H1 (cell line): ENCODE data around the gene RNF175. TPM values are rescaled to one million over a fixed set of nuclear protein-coding genes. Genes with fewer than 3 reads are reported as not detected.
A peak's percentile ranks its signal among the peaks of the same experiment; 100 is the strongest.

Experiments
- CTCF ChIA-PET: fragments of 300-600 bp; sonication (Branson Sonifier 250); formaldehyde crosslinking; loops from one replicate; lab custom pipeline; 2021; ENCODE audit not compliant: partially characterized antibody; lab: Charles Lee
- POLR2A ChIA-PET: fragments of 300-600 bp; sonication (Branson Sonifier 250); formaldehyde crosslinking; loops from one replicate; lab custom pipeline; 2021; ENCODE audit warnings: inconsistent platforms; ENCODE audit not compliant: partially characterized antibody; lab: Charles Lee
- DNase-seq, 2 experiments: peaks; one replicate each; pipeline versions ENCODE4 v3.0.0 to v3.0.0-alpha.2; 2010 to 2022; ENCODE audit warnings: low spot score in 2 of 2, low read depth in 1 of 2, mixed read lengths in 1 of 2
- FAIRE-seq: peaks from 2 replicates; lab custom pipeline; 2011; peaks lifted over from hg19 to GRCh38; lab: Jason Lieb, UNC
- H2AFZ ChIP-seq: 2 replicates; pipeline ENCODE4 v1.8.1; 2012; ENCODE audit warnings: low read length, inconsistent platforms
- H2AK5ac ChIP-seq: 2 replicates; pipeline ENCODE4 v1.6.1; 2013; ENCODE audit warnings: low read depth, low read length
- H2BK120ac ChIP-seq: replicated peaks from 2 replicates; pipeline ENCODE3; 2013; ENCODE audit warnings: low read depth, low read length, inconsistent platforms
- H2BK12ac ChIP-seq: 2 replicates; pipeline ENCODE4 v1.6.1; 2013; ENCODE audit warnings: low read depth, low read length
- H2BK15ac ChIP-seq: 2 replicates; pipeline ENCODE4 v1.6.1; 2013; ENCODE audit warnings: low read length
- H2BK20ac ChIP-seq: 2 replicates; pipeline ENCODE4 v1.6.1; 2013; ENCODE audit warnings: low read length
- H2BK5ac ChIP-seq: 2 replicates; pipeline ENCODE4 v1.6.1; 2013; ENCODE audit warnings: low read depth, low read length
- H3K14ac ChIP-seq: 2 replicates; pipeline ENCODE4 v1.6.1; 2013; ENCODE audit warnings: inconsistent platforms; ENCODE audit not compliant: insufficient read length
- H3K18ac ChIP-seq: 2 replicates; pipeline ENCODE4 v1.6.1; 2013; ENCODE audit warnings: low read length; ENCODE audit errors: extremely low read depth
- H3K23ac ChIP-seq: 2 replicates; pipeline ENCODE4 v1.6.1; 2013; ENCODE audit warnings: inconsistent platforms; ENCODE audit not compliant: insufficient read length
- H3K23me2 ChIP-seq: 2 replicates; pipeline ENCODE4 v1.6.1; 2013; ENCODE audit warnings: low read depth, low read length
- H3K27ac ChIP-seq: 2 replicates; pipeline ENCODE4 v1.6.1; 2011; ENCODE audit warnings: low read depth, low read length, inconsistent platforms
- H3K27me3 ChIP-seq, 4 experiments: replicated peaks in 1 of 4; 1 replicate in 1 of 4; 2 replicates in 3 of 4; pipeline versions ENCODE4 v1.6.1 to v1.8.1; 2011 to 2013; ENCODE audit warnings: low read length in 3 of 4, mild to moderate bottlenecking in 3 of 4, inconsistent platforms in 2 of 4, mixed read lengths in 2 of 4, moderate library complexity in 1 of 4; ENCODE audit not compliant: control insufficient read depth in 3 of 4, insufficient read depth in 3 of 4; ENCODE audit errors: extremely low read depth in 1 of 4
- H3K36me3 ChIP-seq, 4 experiments: 2 replicates each; pipeline versions ENCODE4 v1.6.1 to v1.8.1; 2011 to 2013; ENCODE audit warnings: mild to moderate bottlenecking in 4 of 4, low read length in 3 of 4, moderate library complexity in 2 of 4, control low read depth in 1 of 4, inconsistent platforms in 1 of 4; ENCODE audit not compliant: insufficient read depth in 4 of 4, control insufficient read depth in 2 of 4
- H3K4ac ChIP-seq: replicated peaks from 2 replicates; pipeline ENCODE3; 2013; ENCODE audit warnings: low read length, low read depth, mixed read lengths, inconsistent platforms; ENCODE audit not compliant: insufficient read length
- H3K4me1 ChIP-seq, 4 experiments: replicated peaks in 1 of 4; 1 replicate in 1 of 4; 2 replicates in 3 of 4; pipeline versions ENCODE4 v1.6.1 to v1.8.1; 2011 to 2013; ENCODE audit warnings: low read length in 3 of 4, inconsistent platforms in 2 of 4, mixed read lengths in 1 of 4; ENCODE audit not compliant: insufficient read depth in 4 of 4, control insufficient read depth in 3 of 4
- H3K4me2 ChIP-seq, 2 experiments: 2 replicates each; pipeline versions ENCODE4 v1.6.1 to v1.8.1; 2011 to 2013; ENCODE audit warnings: low read depth in 2 of 2, low read length in 2 of 2, control low read depth in 1 of 2, inconsistent platforms in 1 of 2, mild to moderate bottlenecking in 1 of 2; ENCODE audit not compliant: insufficient read depth in 1 of 2
- H3K4me3 ChIP-seq, 4 experiments: fragments of 200-600, 300-600 bp in 1 of 4; sonication (generic), shearing (Covaris generic), sonication (Bioruptor Twin) in 1 of 4; 2 replicates each; pipeline versions ENCODE4 v1.5.1 to v1.8.1; 2011 to 2016; ENCODE audit warnings: low read length in 4 of 4, low read depth in 3 of 4, control low read depth in 2 of 4, inconsistent platforms in 2 of 4, mild to moderate bottlenecking in 2 of 4, mixed read lengths in 1 of 4, moderate library complexity in 1 of 4; ENCODE audit not compliant: insufficient read depth in 2 of 4; ENCODE audit errors: extremely low read depth in 1 of 4
- H3K56ac ChIP-seq: replicated peaks from 2 replicates; pipeline ENCODE3; 2013; ENCODE audit warnings: low read depth, mild to moderate bottlenecking, mixed read lengths, low read length, inconsistent platforms; ENCODE audit not compliant: insufficient read length
- H3K79me1 ChIP-seq: 2 replicates; pipeline ENCODE4 v1.6.1; 2013; ENCODE audit warnings: low read depth, low read length, control low read depth
- H3K79me2 ChIP-seq, 2 experiments: 2 replicates each; pipeline versions ENCODE4 v1.6.1 to v1.8.1; 2012 to 2013; ENCODE audit warnings: low read length in 2 of 2, mild to moderate bottlenecking in 2 of 2, inconsistent platforms in 1 of 2; ENCODE audit not compliant: insufficient read depth in 2 of 2, control insufficient read depth in 1 of 2
- H3K9ac ChIP-seq, 4 experiments: replicated peaks in 1 of 4; 1 replicate in 1 of 4; 2 replicates in 3 of 4; pipeline versions ENCODE4 v1.6.1 to v1.8.1; 2011 to 2013; ENCODE audit warnings: low read depth in 3 of 4, low read length in 3 of 4, control low read depth in 2 of 4, mild to moderate bottlenecking in 2 of 4, moderate library complexity in 2 of 4, inconsistent platforms in 1 of 4; ENCODE audit errors: extremely low read depth in 1 of 4
- H3K9me3 ChIP-seq, 2 experiments: 2 replicates each; pipeline versions ENCODE4 v1.6.1 to v1.8.1; 2012 to 2013; ENCODE audit warnings: mild to moderate bottlenecking in 2 of 2, moderate library complexity in 2 of 2, control low read depth in 1 of 2, inconsistent platforms in 1 of 2, low read depth in 1 of 2, low read length in 1 of 2, mixed read lengths in 1 of 2; ENCODE audit not compliant: insufficient read depth in 2 of 2
- H4K20me1 ChIP-seq, 2 experiments: replicated peaks in 1 of 2; 2 replicates each; pipeline versions ENCODE3 to v1.8.1; 2011 to 2013; ENCODE audit warnings: inconsistent platforms in 2 of 2, low read length in 2 of 2, mild to moderate bottlenecking in 1 of 2; ENCODE audit not compliant: insufficient read depth in 2 of 2, control insufficient read depth in 1 of 2
- H4K5ac ChIP-seq: 2 replicates; pipeline ENCODE4 v1.6.1; 2013; ENCODE audit warnings: low read length, low read depth, mixed read lengths, inconsistent platforms; ENCODE audit not compliant: insufficient read length
- H4K8ac ChIP-seq: 2 replicates; pipeline ENCODE4 v1.8.0; 2013; ENCODE audit warnings: mild to moderate bottlenecking, moderate library complexity, low read length, inconsistent platforms; ENCODE audit not compliant: insufficient read depth; ENCODE audit errors: extremely low read depth
- H4K91ac ChIP-seq: replicated peaks from 2 replicates; pipeline ENCODE3; 2013; ENCODE audit warnings: low read length, mixed read lengths, inconsistent platforms; ENCODE audit not compliant: insufficient read length
- CTCF ChIP-seq, 3 experiments: IDR thresholded peaks; 1 replicate in 2 of 3; 2 replicates in 1 of 3; pipeline versions ENCODE4 v1.5.1 to v1.6.1; 2011; ENCODE audit warnings: low read length in 3 of 3, mild to moderate bottlenecking in 3 of 3, inconsistent platforms in 2 of 3, low read depth in 1 of 3, moderate library complexity in 1 of 3; ENCODE audit not compliant: insufficient read depth in 1 of 3; ENCODE audit errors: control extremely low read depth in 1 of 3
- EP300 ChIP-seq, 2 experiments: IDR thresholded peaks; 1 replicate in 1 of 2; 2 replicates in 1 of 2; pipeline ENCODE4 v1.6.1; 2011 to 2012; ENCODE audit warnings: low read depth in 2 of 2, low read length in 2 of 2, mild to moderate bottlenecking in 2 of 2, borderline replicate concordance in 1 of 2, inconsistent platforms in 1 of 2, moderate library complexity in 1 of 2
- RAD21 ChIP-seq, 2 experiments: IDR thresholded peaks in 1 of 2; conservative IDR thresholded peaks in 1 of 2; 2 replicates each; pipeline ENCODE4 v1.6.1; 2011; ENCODE audit warnings: low read depth in 2 of 2, low read length in 2 of 2, improper control_type of control experiment in 1 of 2, inconsistent platforms in 1 of 2, mild to moderate bottlenecking in 1 of 2, moderate library complexity in 1 of 2
- RNF2 ChIP-seq: fragments of 200-900, 300-1000 bp; sonication (generic); IDR thresholded peaks from 2 replicates; pipeline ENCODE4 v1.7.1; 2016; ENCODE audit warnings: borderline replicate concordance, low read depth, mild to moderate bottlenecking, antibody characterized with exemption, low read length; ENCODE audit not compliant: poor library complexity, severe bottlenecking; ENCODE audit errors: missing control alignments
- SUZ12 ChIP-seq: fragments of 200-600 bp; sonication (generic); IDR thresholded peaks from 2 replicates; pipeline ENCODE4 v1.6.1; 2012; ENCODE audit warnings: mild to moderate bottlenecking, inconsistent platforms, low read length, moderate library complexity, mixed read lengths
- WGBS, 2 experiments: shearing (Covaris generic) in 1 of 2; methylation state at CpG; one replicate each; pipeline versions ENCODE4 v1.1.6 to v1.1.7; 2013 to 2015; ENCODE audit warnings: low lambda C conversion rate in 2 of 2, mixed read lengths in 2 of 2, inconsistent platforms in 1 of 2, low coverage in 1 of 2, missing lambda C conversion rate in 1 of 2; ENCODE audit not compliant: insufficient replicate concordance in 2 of 2, insufficient coverage in 1 of 2, insufficient read length in 1 of 2; ENCODE audit errors: extremely low coverage in 1 of 2, missing lambda C conversion rate in 1 of 2; 5-methylcytosine and 5-hydroxymethylcytosine counted together
- polyA plus RNA-seq, 7 experiments: library from polyadenylated mRNA; depleted of rRNA in 3 of 7; stranded (reverse) in 5 of 7; unstranded in 2 of 7; fragments of >200 nt in 5 of 7; fragments of 200-250 nt in 2 of 7; gene quantifications; 1 replicate in 5 of 7; 2 replicates in 1 of 7; 4 replicates in 1 of 7; pipeline versions ENCODE4 v1.2.1 to v1.2.3, GENCODE V29; 2011 to 2013; ENCODE audit warnings: missing spikeins in 2 of 7, mixed read lengths in 2 of 7
- total RNA-seq: library from RNA; stranded (reverse); fragmentation: NEBNext Ultra II Directional; extraction: Animal tissue kit (Norgen Biotek cat#: 25700); gene quantifications from 2 replicates; pipeline ENCODE4 v1.2.1, GENCODE V29; 2021

RNF175 gene
- total and polyA plus RNA-seq, 2 of the 8 experiments (the other 6 are each of a cell fraction or from before 2014, with no cell fraction given), result 7.9 to 9.8 TPM

GRCh38 chr4:153763404-153763803 is 3.6 kb upstream of the RNF175 start:
- Histone ChIP-seq H3K4ac (no peak overlapping the region), H3K79me2 (no peaks in the 10 kb centered on the region), H3K14ac (no peak overlapping the region), H2AFZ (no peak overlapping the region), H3K23me2 (peaks cover 11% of the 10 kb centered on the region), H3K18ac (no peak overlapping the region), H3K23ac (no peak overlapping the region), H4K91ac (no peak overlapping the region), H2BK15ac (no peak overlapping the region), H3K79me1 (no peaks in the 10 kb centered on the region; the same call in 1 of the 2 replicates), H2BK12ac (no peak overlapping the region), H3K9me3 (no peaks in the 10 kb centered on the region), H3K27ac (no peak overlapping the region), H3K36me3 (no peaks in the 10 kb centered on the region), H4K5ac (no peak overlapping the region), H3K9ac (no peak overlapping the region), H3K56ac (no peak overlapping the region), H2BK20ac (no peak overlapping the region), H2AK5ac (no peak overlapping the region), H4K20me1 (peaks cover 0 to 1% of the 10 kb centered on the region in 2 experiments), H3K4me2 (no peak overlapping the region), H3K27me3 (peaks cover 0 to 4% (median 0%) of the 10 kb centered on the region in 4 experiments; a peak in 4 of 7 replicates), H3K4me1 (peaks cover 1 to 14% (median 12%) of the 10 kb centered on the region in 4 experiments; a peak in 6 of 7 replicates), H2BK120ac (no peak overlapping the region), H4K8ac (no peak overlapping the region), H2BK5ac (no peak overlapping the region), H3K4me3 (no peak overlapping the region)
- TF ChIP-seq SUZ12, result no peak
- TF ChIP-seq EP300 (IDR thresholded peaks at IDR 0.05; ENCODE audit: borderline replicate concordance in 1 of 2, low read depth in 2 of 2, low read length in 2 of 2), result no peak
- peak; percentile 73 to 76 for TF ChIP-seq RAD21 (IDR thresholded peaks at IDR 0.05 in 1 of 2, conservative IDR thresholded peaks at IDR 0.05 in 1 of 2; ENCODE audit: low read depth in 2 of 2, low read length in 2 of 2)
- TF ChIP-seq CTCF (IDR thresholded peaks at IDR 0.05; ENCODE audit: control extremely low read depth in 1 of 3, insufficient read depth in 1 of 3, low read depth in 1 of 3, low read length in 3 of 3), result peak; percentile 18 to 75 (median 70)
- no peak for TF ChIP-seq RNF2
- DNase-seq (peak in 1 of 2 experiments; percentile 66), FAIRE-seq (peak; percentile 82)
- POLR2A ChIA-PET, result interaction anchor here (1.9 to 2.1 kb wide), 2 partner anchors 20 to 27 kb away, joined by 10 to 13 read pairs; no protein-coding TSS in a partner anchor
- WGBS, 2 experiments, result 78% methylated on average over 1 of the region's 1 CpG; no CpG with 5 or more reads in 1 of the 2 experiments
- CTCF ChIA-PET, result interaction anchor here (0.8 to 3.8 kb wide), 16 partner anchors 11 to 685 kb away, joined by 3 to 17 read pairs (median 5); partner anchors contain the start of gene TLR2
